C4-2B (cell line): ENCODE measurements around the gene COQ10A.

Experiments
- CTCF ChIP-seq: fragments of 450-650 bp; conservative IDR thresholded peaks from 2 replicates; pipeline ENCODE4 v1.5.1; 2017; ENCODE audit warnings: mild to moderate bottlenecking
- ZFX ChIP-seq: fragments of 450-650 bp; IDR thresholded peaks from 2 replicates; pipeline ENCODE4 v1.6.1; 2017

- TF ChIP-seq ZFX, result no peak
- no peak for TF ChIP-seq CTCF
These were observed 5.8 kb upstream of the COQ10A start for GRCh38 chr12:56260921-56261320.
